Sigmoid colon (tissue), 7 donors: Measurements from ENCODE around the gene KIF26A. TPM values are rescaled to one million over a fixed set of nuclear protein-coding genes. Genes with fewer than 3 reads are reported as not detected.
"Not testable (repeated sequence)": the region's sequence is repeated elsewhere in the genome, so short reads cannot be mapped to it uniquely, and the experiment has no call there.

Source experiments
- DNase-seq: peaks from one replicate; pipeline ENCODE4 v3.0.0-alpha.2; 2019
- H3K27ac ChIP-seq, 4 donors: fragments of 200-600 bp; sonication (generic); one replicate each; pipeline ENCODE4 v1.5.1; 2016 to 2019; ENCODE audit warnings: mild to moderate bottlenecking in 1 of 4
- H3K27me3 ChIP-seq, 3 donors: fragments of 200-600 bp; sonication (generic); one replicate each; pipeline ENCODE4 v1.5.1; 2019; ENCODE audit warnings: mild to moderate bottlenecking in 1 of 3
- H3K36me3 ChIP-seq, 4 donors: fragments of 200-600 bp; sonication (generic); one replicate each; pipeline ENCODE4 v1.5.1; 2016 to 2019
- H3K4me1 ChIP-seq, 4 donors: fragments of 200-600 bp; sonication (generic); one replicate each; pipeline ENCODE4 v1.5.1; 2017 to 2019
- H3K4me3 ChIP-seq, 4 donors: fragments of 200-600 bp; sonication (generic); one replicate each; pipeline ENCODE4 v1.5.1; 2017 to 2019; ENCODE audit warnings: mild to moderate bottlenecking in 2 of 4, moderate library complexity in 1 of 4
- H3K9me3 ChIP-seq, 4 donors: fragments of 200-600 bp in 3 of 4; sonication (generic) in 3 of 4; one replicate each; pipeline versions ENCODE4 v1.5.1 to v1.6.1; 2013 to 2019
- EP300 ChIP-seq, 4 donors: sonication (generic); formaldehyde crosslinking; IDR thresholded peaks; one replicate each; pipeline ENCODE4 v1.6.1; 2017; ENCODE audit warnings: antibody characterized with exemption in 4 of 4
- POLR2A ChIP-seq, 2 donors: fragments of 450-650 bp; IDR thresholded peaks; one replicate each; pipeline ENCODE4 v1.6.1; 2016; ENCODE audit warnings: antibody characterized with exemption in 2 of 2, mild to moderate bottlenecking in 2 of 2, moderate library complexity in 2 of 2
- POLR2AphosphoS5 ChIP-seq, 4 donors: sonication (generic); formaldehyde crosslinking; IDR thresholded peaks; one replicate each; pipeline ENCODE4 v1.6.1; 2017; ENCODE audit warnings: antibody characterized with exemption in 4 of 4
- WGBS, 2 donors: extraction: QIAGEN DNeasy Blood & Tissue Kit; methylation state at CpG; one replicate each; pipeline ENCODE4 v1.1.7; 2013; 5-methylcytosine and 5-hydroxymethylcytosine counted together
- intact Hi-C: fragments of 100-400 bp; cut with DNase I; formaldehyde crosslinking; loops from one replicate; pipeline ENCODE4 v1.15.1; 2023
- polyA plus RNA-seq, 3 donors: library from polyadenylated mRNA; stranded (reverse); fragments of 200-250 nt; gene quantifications; one replicate each; pipeline ENCODE4 v1.2.3, GENCODE V29; 2013
- total RNA-seq, 4 donors: library from RNA; depleted of rRNA; stranded (reverse); fragments of >200 nt; gene quantifications; one replicate each; pipeline ENCODE4 v1.1.0, GENCODE V29; 2016
- TF ChIP-seq, protein P1 (sequence below), 4 experiments: fragments of 450-650 bp in 3 of 4; fragments of 200-600 bp in 1 of 4; IDR thresholded peaks; one replicate each; pipeline ENCODE4 v1.5.1; 2016 to 2019; ENCODE audit warnings: antibody characterized with exemption in 4 of 4, mild to moderate bottlenecking in 3 of 4, moderate library complexity in 2 of 4
- donor health status: healthy with polysubstance abuse.
- donor health status: Bipolar disorder and iron deficiency.
- donor health status: healthy.

Gene KIF26A
- total and polyA plus RNA-seq, 7 donors = 0.60 to 4.2 (median 2.1) TPM

DNA sequence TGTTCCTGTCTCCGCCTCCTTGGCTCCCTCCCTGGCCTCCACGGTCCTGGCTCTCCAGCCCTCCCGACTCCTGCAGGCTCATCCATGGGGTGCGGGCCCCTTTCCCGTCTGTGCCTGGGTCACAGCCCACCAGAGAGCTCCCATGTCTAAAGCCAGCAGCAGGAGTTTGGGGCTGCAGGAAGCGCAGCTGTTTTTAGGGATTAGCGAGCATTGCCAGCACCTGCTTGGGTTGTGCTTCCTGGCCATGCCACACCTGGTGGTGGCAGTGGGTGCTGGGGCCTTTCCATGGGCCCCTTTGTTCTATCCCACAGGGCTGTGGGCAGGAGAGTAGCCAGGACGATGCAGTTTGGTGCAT is 64.7 kb downstream of the KIF26A start:
- no peaks in the 10 kb centered on the region for H3K27me3 ChIP-seq
- no peak overlapping the region for H3K4me3 ChIP-seq
- intact Hi-C loops = no loop called here
- DNase-seq = no peak
- TF ChIP-seq POLR2AphosphoS5 (IDR thresholded peaks at IDR 0.05) = no peak
- no peak for TF ChIP-seq POLR2A (IDR thresholded peaks at IDR 0.05)
- TF ChIP-seq, protein P1, sequence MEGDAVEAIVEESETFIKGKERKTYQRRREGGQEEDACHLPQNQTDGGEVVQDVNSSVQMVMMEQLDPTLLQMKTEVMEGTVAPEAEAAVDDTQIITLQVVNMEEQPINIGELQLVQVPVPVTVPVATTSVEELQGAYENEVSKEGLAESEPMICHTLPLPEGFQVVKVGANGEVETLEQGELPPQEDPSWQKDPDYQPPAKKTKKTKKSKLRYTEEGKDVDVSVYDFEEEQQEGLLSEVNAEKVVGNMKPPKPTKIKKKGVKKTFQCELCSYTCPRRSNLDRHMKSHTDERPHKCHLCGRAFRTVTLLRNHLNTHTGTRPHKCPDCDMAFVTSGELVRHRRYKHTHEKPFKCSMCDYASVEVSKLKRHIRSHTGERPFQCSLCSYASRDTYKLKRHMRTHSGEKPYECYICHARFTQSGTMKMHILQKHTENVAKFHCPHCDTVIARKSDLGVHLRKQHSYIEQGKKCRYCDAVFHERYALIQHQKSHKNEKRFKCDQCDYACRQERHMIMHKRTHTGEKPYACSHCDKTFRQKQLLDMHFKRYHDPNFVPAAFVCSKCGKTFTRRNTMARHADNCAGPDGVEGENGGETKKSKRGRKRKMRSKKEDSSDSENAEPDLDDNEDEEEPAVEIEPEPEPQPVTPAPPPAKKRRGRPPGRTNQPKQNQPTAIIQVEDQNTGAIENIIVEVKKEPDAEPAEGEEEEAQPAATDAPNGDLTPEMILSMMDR (IDR thresholded peaks at IDR 0.05) = no peak
- no peak for TF ChIP-seq EP300 (IDR thresholded peaks at IDR 0.05)
- WGBS, 2 donors = 74 to 80% methylated on average over 8 of the region's 8 CpGs
- no peaks in the 10 kb centered on the region for H3K36me3 ChIP-seq
- no peak overlapping the region for H3K27ac ChIP-seq
- no peaks in the 10 kb centered on the region for H3K4me1 ChIP-seq
- H3K9me3 ChIP-seq = no peaks in the 10 kb centered on the region

DNA sequence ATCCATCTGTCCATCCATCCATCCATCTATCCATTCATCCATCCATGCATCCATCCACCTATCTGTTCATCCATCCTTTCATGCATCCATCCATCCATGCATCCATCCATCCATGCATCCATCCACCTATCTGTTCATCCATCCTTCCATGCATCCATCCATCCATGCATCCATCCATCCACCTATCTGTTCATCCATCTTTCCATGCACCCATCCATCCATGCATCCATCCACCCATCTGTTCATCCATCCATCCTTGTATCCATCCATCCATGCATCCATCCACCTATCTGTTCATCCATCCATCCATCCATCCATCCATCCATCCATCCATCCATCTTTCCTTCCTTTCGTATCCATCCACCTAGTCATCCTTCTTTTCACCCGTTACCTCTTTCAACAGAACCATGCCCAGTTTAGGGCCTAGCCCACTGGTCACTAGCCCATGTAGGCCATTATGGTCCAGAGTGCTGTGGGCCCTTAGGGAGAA is 66.3 kb downstream of the KIF26A start:
- WGBS, 2 donors = 95 to 98% methylated on average over 2 of the region's 2 CpGs
- Histone ChIP-seq H3K4me3 (no peak overlapping the region), H3K9me3 (no peaks in the 10 kb centered on the region), H3K36me3 (no peaks in the 10 kb centered on the region), H3K4me1 (no peaks in the 10 kb centered on the region), H3K27me3 (no peaks in the 10 kb centered on the region), H3K27ac (no peak overlapping the region)
- DNase-seq = no peak
- intact Hi-C loops = no loop called here
- TF ChIP-seq EP300 (IDR thresholded peaks at IDR 0.05) (no peak), POLR2AphosphoS5 (IDR thresholded peaks at IDR 0.05) (no peak), POLR2A (IDR thresholded peaks at IDR 0.05) (no peak)
- TF ChIP-seq, protein P1 (IDR thresholded peaks at IDR 0.05) = no peak

DNA sequence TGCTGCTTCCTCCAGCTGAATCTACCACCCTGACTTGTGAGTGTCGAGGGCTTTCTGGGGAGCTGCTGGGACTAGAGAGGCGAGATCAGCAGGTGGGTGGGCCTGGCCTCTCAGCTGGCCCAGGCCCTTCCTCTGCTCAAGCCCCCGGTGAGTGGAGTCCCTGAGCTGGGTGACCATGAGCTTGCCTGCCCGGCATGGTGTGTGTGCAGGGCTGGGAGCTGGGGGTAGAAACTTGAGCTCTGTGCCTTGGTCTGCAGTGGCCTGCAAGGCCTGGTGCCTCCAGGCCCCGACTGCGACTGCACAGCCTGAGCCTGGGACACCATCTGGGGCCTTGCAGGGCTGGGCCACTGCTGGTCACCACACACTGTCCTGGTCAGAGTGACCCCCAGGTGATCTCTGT is 67.4 kb downstream of the KIF26A start:
- intact Hi-C loops = no loop called here
- H3K27me3 ChIP-seq = no peaks in the 10 kb centered on the region
- H3K4me3 ChIP-seq = no peak overlapping the region
- 75 to 84% methylated on average over 6 of the region's 6 CpGs for WGBS, 2 donors
- no peak for TF ChIP-seq POLR2A (IDR thresholded peaks at IDR 0.05)
- no peak for TF ChIP-seq EP300 (IDR thresholded peaks at IDR 0.05)
- TF ChIP-seq POLR2AphosphoS5 (IDR thresholded peaks at IDR 0.05) = no peak
- no peak overlapping the region for H3K27ac ChIP-seq
- DNase-seq = no peak
- no peaks in the 10 kb centered on the region for H3K9me3 ChIP-seq
- H3K36me3 ChIP-seq = no peaks in the 10 kb centered on the region
- no peaks in the 10 kb centered on the region for H3K4me1 ChIP-seq

DNA sequence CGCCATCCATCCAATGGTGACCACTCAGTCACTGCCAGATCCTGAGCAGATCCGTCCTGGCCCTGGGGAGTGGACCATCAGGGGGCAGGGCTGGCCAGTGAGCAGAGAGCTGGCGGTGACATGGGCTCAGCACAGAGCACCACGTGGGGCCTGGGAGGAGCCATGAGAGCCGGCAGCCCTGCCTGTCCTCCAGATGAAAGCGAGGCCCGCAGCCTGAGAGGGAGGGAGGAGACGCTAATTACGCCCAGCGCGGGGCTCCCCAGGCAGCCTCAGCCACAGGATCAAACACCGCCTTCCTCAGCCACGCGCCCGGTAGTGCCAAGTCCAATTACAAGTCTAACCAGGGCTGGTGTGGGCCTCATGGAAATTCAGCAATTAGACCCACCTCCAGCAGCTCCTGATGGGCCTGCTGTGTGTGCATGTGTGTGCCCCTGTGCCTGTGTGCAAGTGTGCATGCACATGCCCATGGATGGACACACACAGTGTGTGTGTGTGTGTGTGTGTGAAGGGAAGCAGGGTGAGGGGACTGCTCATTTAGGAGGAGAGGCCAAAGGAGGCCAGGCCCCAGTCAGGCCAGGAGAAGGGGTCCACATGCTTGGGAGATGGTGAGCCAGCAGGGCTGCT is 68.0 kb downstream of the KIF26A start:
- no peaks in the 10 kb centered on the region for H3K9me3 ChIP-seq
- H3K27me3 ChIP-seq = no peaks in the 10 kb centered on the region
- H3K27ac ChIP-seq = no peak overlapping the region
- intact Hi-C loops = no loop called here
- no peak overlapping the region for H3K4me3 ChIP-seq
- TF ChIP-seq, protein P1 (IDR thresholded peaks at IDR 0.05) = no peak
- TF ChIP-seq POLR2A (IDR thresholded peaks at IDR 0.05) (no peak), POLR2AphosphoS5 (IDR thresholded peaks at IDR 0.05) (no peak), EP300 (IDR thresholded peaks at IDR 0.05) (no peak)
- H3K36me3 ChIP-seq = no peaks in the 10 kb centered on the region
- no peak for DNase-seq
- 16 to 46% methylated on average over 15 of the region's 15 CpGs for WGBS, 2 donors
- no peaks in the 10 kb centered on the region for H3K4me1 ChIP-seq

DNA sequence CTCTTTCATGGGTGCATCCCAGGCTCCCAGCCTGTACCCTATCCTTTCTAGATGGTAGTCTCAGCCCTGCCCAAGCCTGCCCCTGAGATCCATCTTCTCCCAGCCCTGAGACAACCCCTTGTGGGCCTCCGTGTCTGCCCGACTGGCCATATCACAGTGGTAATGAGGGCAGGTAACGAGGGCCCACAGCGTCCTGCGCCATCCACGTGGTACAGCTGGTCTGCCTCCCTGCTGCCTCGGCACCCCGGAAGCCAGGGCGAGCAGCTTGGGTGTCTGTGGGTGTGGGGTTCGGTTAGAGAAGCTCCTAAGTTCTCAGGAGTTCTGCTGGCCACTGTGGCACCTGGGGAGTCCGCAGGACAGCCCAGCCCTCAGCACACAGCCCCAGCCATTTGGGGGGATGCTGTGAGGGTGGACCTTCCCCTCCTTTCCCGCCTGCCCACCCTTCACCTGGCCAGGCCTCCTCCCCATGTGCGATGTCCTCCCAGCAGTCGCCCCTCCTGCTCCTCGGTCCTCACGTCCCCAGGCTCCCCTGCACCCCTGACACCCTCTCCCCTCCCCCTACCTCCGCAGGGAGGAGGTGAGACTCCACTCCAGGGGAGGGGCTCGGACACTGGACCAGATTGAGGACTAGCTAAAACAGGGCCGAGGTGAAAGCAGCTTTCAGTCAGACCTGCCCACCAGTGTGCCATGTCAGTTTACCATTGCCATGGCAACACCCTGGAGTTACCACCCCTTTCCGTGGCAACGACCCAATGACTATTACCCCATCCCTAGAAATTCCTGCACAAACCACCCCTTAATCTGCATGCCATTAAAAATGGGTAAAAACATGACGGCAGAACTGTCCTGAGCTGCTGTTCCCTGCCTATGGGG is 69.0 kb downstream of the KIF26A start:
- DNase-seq = no peak
- Histone ChIP-seq H3K36me3 (no peaks in the 10 kb centered on the region), H3K27me3 (no peaks in the 10 kb centered on the region), H3K4me3 (no peak overlapping the region), H3K27ac (no peak overlapping the region), H3K9me3 (no peaks in the 10 kb centered on the region), H3K4me1 (no peaks in the 10 kb centered on the region)
- 86 to 89% methylated on average over 22 of the region's 22 CpGs for WGBS, 2 donors
- intact Hi-C loops = no loop called here
- TF ChIP-seq, protein P1 (IDR thresholded peaks at IDR 0.05) = no peak
- TF ChIP-seq EP300 (IDR thresholded peaks at IDR 0.05) (no peak), POLR2AphosphoS5 (IDR thresholded peaks at IDR 0.05) (no peak), POLR2A (IDR thresholded peaks at IDR 0.05) (no peak)

DNA sequence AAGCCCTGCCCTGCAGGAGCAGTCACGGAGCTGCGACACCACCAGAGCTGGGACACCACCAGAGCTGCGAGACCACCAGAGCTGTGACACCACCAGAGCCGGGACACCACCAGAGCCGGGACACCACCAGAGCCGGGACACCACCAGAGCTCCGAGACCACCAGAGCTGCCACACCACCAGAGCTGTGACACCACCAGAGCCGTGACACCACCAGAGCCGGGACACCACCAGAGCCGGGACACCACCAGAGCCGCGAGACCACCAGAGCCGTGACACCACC is 69.6 kb downstream of the KIF26A start:
- H3K27me3 ChIP-seq, H3K9me3 ChIP-seq, H3K27ac ChIP-seq, intact Hi-C loops, DNase-seq, H3K4me1 ChIP-seq, H3K4me3 ChIP-seq, H3K36me3 ChIP-seq: not testable (repeated sequence)
- 88 to 93% methylated on average over 13 of the region's 13 CpGs for WGBS, 2 donors

DNA sequence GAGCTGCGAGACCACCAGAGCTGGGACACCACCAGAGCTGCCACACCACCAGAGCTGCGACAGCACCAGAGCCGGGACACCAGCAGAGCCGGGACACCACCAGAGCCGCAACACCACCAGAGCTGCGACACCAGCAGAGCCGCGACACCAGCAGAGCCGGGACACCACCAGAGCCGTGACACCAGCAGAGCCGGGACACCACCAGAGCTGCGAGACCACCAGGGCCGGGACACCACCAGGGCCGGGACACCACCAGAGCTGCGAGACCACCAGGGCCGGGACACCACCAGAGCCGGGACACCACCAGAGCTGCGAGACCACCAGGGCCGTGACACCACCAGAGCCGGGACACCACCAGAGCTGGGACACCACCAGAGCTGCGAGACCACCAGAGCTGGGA is 69.9 kb downstream of the KIF26A start:
- DNase-seq, H3K9me3 ChIP-seq, intact Hi-C loops, H3K27ac ChIP-seq, H3K36me3 ChIP-seq, H3K27me3 ChIP-seq, H3K4me3 ChIP-seq, H3K4me1 ChIP-seq: not testable (repeated sequence)
- 96 to 97% methylated on average over 21 of the region's 21 CpGs for whole genome bisulfite sequencing, 2 donors

DNA sequence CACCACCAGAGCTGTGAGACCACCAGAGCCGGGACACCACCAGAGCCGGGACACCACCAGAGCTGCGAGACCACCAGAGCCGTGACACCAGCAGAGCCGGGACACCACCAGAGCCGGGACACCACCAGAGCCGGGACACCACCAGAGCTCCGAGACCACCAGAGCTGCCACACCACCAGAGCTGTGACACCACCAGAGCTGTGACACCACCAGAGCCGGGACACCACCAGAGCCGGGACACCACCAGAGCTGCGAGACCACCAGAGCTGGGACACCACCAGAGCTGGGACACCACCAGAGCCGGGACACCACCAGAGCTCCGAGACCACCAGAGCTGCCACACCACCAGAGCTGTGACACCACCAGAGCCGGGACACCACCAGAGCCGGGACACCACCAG is 70.7 kb downstream of the KIF26A start:
- intact Hi-C loops, H3K4me3 ChIP-seq, H3K27ac ChIP-seq, H3K9me3 ChIP-seq, H3K27me3 ChIP-seq, H3K36me3 ChIP-seq, DNase-seq, H3K4me1 ChIP-seq: not testable (repeated sequence)
- WGBS, 2 donors = 91 to 95% methylated on average over 15 of the region's 15 CpGs
